HL-60 (cell line): ENCODE data around the gene CYP24A1.
"Not testable (repeated sequence)": the region's sequence is repeated elsewhere in the genome, so short reads cannot be mapped to it uniquely, and the experiment has no call there.

Source experiments
- DNase-seq, 2 experiments: peaks; one replicate each; pipeline ENCODE4 v3.0.0-alpha.2; 2010 to 2020; ENCODE audit warnings: low read depth in 1 of 2, low spot score in 1 of 2
- H3K27ac ChIP-seq: fragments of 250-450 bp; sonication (Bioruptor Pico); replicated peaks from 2 replicates; pipeline ENCODE4 v1.5.1; 2020; ENCODE audit warnings: mild to moderate bottlenecking, moderate library complexity
- H3K27me3 ChIP-seq: fragments of 250-450 bp; sonication (Bioruptor Pico); 2 replicates; pipeline ENCODE4 v1.5.1; 2021; ENCODE audit warnings: mild to moderate bottlenecking, moderate library complexity; ENCODE audit not compliant: insufficient read depth, poor library complexity, severe bottlenecking
- H3K4me3 ChIP-seq: replicated peaks from 2 replicates; pipeline ENCODE4 v1.5.1; 2011; ENCODE audit warnings: mild to moderate bottlenecking, control low read depth, low read length; ENCODE audit not compliant: insufficient read depth
- GABPA ChIP-seq: IDR thresholded peaks from 2 replicates; pipeline ENCODE4 v1.6.1; 2012; ENCODE audit warnings: low read depth
- POLR2AphosphoS5 ChIP-seq: IDR thresholded peaks from 2 replicates; pipeline ENCODE4 v1.6.1; 2012; ENCODE audit warnings: low read depth
- REST ChIP-seq: IDR thresholded peaks from 2 replicates; pipeline ENCODE4 v1.6.1; 2012; ENCODE audit warnings: low read depth; ENCODE audit not compliant: insufficient replicate concordance
- SPI1 ChIP-seq: IDR thresholded peaks from 2 replicates; pipeline ENCODE4 v1.6.1; 2012; ENCODE audit warnings: low read depth, mild to moderate bottlenecking, borderline replicate concordance
- TF ChIP-seq, protein P1 (sequence below): IDR thresholded peaks from one replicate; pipeline ENCODE4 v1.5.1; 2011; ENCODE audit warnings: low read length, control low read depth, inconsistent platforms; ENCODE audit not compliant: insufficient read depth

The CYP24A1 gene

GRCh38 chr20:54127855-54128574, 45.8 kb downstream of the CYP24A1 start:
- Histone ChIP-seq H3K27me3 (no peaks in the 10 kb centered on the region), H3K4me3 (no peak overlapping the region), H3K27ac (no peak overlapping the region)
- TF ChIP-seq, protein P1, sequence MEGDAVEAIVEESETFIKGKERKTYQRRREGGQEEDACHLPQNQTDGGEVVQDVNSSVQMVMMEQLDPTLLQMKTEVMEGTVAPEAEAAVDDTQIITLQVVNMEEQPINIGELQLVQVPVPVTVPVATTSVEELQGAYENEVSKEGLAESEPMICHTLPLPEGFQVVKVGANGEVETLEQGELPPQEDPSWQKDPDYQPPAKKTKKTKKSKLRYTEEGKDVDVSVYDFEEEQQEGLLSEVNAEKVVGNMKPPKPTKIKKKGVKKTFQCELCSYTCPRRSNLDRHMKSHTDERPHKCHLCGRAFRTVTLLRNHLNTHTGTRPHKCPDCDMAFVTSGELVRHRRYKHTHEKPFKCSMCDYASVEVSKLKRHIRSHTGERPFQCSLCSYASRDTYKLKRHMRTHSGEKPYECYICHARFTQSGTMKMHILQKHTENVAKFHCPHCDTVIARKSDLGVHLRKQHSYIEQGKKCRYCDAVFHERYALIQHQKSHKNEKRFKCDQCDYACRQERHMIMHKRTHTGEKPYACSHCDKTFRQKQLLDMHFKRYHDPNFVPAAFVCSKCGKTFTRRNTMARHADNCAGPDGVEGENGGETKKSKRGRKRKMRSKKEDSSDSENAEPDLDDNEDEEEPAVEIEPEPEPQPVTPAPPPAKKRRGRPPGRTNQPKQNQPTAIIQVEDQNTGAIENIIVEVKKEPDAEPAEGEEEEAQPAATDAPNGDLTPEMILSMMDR = no peak
- TF ChIP-seq GABPA (no peak), SPI1 (no peak), REST (no peak)
- no peak for DNase-seq

- Histone ChIP-seq H3K27ac (no peak overlapping the region), H3K27me3 (no peaks in the 10 kb centered on the region), H3K4me3 (no peak overlapping the region)
- no peak for TF ChIP-seq POLR2AphosphoS5
- TF ChIP-seq, protein P1 = no peak
- no peak for TF ChIP-seq GABPA
- no peak for TF ChIP-seq SPI1
- TF ChIP-seq REST = no peak
- no peak for DNase-seq
Measured at GRCh38 chr20:54126806-54127655, 46.8 kb downstream of the CYP24A1 start.

DNA sequence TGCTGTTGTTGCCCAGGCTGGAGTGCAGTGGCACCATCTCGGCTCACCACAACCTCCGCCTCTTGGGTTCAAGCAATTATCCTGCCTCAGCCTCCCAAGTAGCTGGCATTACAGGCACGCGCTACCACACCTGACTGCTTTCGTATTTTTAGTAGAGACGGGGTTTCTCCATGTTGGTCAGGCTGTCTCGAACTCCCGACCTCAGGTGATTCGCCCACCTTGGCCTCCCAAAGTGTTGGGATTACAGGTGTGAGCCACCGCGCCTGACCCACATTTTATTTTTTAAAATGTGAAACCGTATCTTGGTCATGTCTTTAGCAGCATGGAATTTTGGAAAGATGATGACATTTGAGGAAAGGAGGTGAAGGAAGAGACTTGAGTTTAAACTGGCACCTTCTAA, 47.5 kb downstream of the CYP24A1 start:
- H3K4me3 ChIP-seq, H3K27ac ChIP-seq, DNase-seq, H3K27me3 ChIP-seq: not testable (repeated sequence)

DNA sequence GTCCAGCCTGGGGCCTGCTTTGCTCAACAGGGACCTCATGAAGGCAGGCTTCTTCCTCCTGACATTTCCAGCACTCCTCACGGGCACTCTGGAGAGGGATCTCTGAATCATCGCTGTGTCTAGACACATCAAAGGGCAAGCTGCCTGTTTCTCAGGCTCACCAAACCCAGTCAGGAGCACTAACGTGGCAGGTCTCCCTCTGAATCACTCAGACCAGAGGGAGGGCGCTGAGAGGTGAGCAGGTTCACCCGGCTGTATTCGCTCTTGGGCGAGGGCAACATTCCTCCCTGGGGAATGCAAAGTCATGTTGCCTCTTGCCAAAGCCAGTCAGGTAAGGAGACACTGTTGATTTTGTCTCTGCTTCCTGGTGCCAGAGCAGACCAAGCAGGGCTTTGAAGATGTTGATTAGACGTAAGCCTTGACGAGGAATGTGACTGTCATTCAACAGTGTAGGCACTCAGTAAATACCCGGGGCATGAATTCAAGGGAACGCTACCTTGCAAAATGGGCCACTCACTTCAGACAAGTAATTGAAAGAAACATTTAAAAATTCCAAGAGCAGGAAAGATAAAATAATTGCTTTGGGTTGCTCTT, 50.1 kb downstream of the CYP24A1 start:
- no peak overlapping the region for H3K4me3 ChIP-seq
- H3K27ac ChIP-seq = no peak overlapping the region
- no peaks in the 10 kb centered on the region for H3K27me3 ChIP-seq
- DNase-seq = no peak
- TF ChIP-seq REST = no peak
- TF ChIP-seq GABPA = no peak
- no peak for TF ChIP-seq SPI1
- TF ChIP-seq POLR2AphosphoS5 = no peak
- TF ChIP-seq, protein P1 = no peak
